GM12872 (cell line): Measurements from ENCODE around the gene TBX21.

Experiments used
- CTCF ChIP-seq: IDR thresholded peaks from 3 replicates; pipeline ENCODE4 v1.5.1; 2011; ENCODE audit warnings: low read depth, mild to moderate bottlenecking, low read length, moderate library complexity; ENCODE audit not compliant: insufficient read depth

The TBX21 gene

GRCh38 chr17:47711366-47712099, 21.5 kb upstream of the TBX21 start:
- TF ChIP-seq CTCF = no peak

- TF ChIP-seq CTCF = no peak
Measured at GRCh38 chr17:47712330-47713023, 20.6 kb upstream of the TBX21 start.

DNA sequence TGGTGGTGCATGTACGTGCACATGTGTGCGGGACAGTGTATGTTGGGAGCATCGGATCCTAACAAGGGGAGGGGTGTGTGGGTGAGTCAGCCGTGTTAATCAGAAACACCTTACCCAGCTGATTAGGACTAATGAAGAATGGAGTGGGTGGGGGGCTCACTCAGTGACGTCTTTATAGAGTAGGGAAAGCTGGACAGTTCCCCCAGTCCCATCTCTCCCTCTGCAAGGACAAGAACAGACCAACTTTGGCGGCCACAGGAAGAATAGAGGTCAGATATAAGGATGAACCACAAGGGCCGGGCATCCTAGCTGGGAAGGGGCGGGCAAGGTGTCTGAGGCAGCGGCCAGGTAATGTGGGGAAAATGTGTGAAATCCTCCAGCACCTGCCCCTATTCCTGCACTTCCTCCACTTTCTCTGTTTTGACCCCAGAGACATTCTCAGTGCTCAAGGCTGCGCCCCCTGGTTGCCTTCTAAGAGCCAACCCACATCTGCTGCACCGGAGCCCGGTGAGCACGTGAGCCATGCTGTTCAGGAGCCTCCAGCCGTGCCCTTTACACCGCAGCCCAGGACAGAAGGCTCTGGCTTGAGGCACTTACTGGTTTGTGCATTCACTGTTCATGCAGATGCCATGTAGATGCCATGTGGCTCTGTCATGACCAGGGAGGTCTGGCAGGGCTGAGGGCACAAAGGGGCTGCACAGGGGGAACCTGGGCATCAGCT, 18.9 kb upstream of the TBX21 start:
- TF ChIP-seq CTCF = peak; percentile 29; the same call in 1 of the 3 replicates

DNA sequence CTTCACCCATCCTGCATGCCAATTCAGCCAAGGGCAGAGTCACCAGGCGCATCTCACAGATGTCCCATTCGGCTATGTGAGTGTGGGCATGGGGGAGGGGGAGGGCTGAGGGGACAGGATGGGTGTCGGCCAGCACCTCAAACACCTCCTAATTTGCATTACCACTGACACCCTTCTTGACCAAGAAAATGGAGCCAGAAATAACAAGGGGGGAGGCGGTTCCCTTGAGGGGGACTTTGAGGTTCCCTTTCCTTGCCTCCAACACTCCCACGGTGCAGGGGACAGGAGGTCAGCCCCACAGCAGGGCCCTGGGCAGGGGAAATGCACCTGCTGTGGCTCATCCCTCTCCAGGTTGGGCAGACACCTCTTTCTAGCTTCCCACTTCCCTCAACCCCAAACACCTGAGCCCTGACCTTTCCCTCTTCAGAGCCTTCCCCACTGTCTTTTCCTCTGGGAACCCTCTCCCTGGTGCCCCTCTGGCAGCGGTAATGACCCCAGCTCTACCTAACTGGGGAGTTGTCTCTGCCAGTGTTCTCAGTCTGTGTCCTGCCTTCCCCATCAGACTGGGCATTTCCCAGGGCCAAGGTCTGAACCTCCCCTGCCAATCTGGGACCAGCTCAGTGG, 18.2 kb upstream of the TBX21 start:
- TF ChIP-seq CTCF = no peak

DNA sequence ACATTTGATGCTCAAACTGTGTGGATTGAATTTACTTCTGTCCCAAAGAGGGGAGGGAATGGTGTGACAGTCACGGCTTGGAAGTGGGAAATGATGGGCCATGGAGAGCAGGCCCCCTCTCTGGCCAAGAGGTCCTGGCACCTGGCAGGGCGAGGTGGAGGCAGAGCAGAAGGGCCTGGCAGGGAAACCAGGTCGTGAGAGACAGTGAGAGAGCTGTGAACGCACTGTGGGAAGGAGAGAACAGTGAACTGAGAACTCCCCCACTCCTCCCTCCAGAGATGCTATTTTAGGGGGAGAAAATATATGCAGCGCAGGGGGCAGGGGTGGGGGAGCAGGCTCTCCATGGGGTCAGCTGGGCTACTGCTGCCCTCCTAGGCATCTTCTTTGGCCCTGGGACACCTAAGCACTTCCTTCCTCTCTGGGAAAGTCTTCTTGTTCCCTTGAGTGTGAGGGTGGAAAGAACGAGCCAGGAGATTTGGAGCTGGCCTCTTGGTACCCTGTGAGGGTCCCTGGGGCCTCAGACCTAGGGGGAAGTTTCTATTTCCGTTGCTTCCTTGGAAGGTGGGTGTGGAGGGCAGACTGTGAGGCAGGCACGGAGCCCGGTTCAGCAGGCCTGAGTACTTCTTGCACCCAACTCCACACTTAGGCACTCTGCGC, 17.2 kb upstream of the TBX21 start:
- TF ChIP-seq CTCF = no peak

- TF ChIP-seq CTCF = no peak
Measured at GRCh38 chr17:47716375-47716774, 16.7 kb upstream of the TBX21 start.

DNA sequence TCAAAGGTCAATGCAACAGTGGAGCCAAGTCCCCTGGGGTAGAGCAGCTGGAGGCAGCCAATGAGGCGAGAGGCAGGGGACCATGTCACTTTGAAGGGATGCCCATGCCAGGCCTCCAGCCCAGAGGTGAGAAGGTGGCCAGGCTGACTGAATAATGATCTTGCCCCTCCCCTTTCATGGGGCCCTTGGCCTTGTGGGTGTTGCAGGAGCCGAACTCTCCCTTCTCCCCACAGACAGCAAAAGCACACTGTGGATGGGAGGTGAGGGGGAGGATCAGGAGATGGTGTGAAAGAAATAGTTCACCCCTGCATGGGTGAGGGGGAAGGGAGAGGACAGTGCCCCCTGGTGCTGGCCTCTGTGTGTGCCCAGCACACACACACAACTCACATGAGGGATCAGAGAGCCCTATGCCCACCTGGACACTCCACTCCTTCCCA, 15.8 kb upstream of the TBX21 start:
- TF ChIP-seq CTCF = peak; percentile 61
